H1 (cell line): ENCODE data around the gene FLRT3. TPM values are rescaled to one million over a fixed set of nuclear protein-coding genes. Genes with fewer than 3 reads are reported as not detected.

Experiments used
- CTCF ChIA-PET: fragments of 300-600 bp; sonication (Branson Sonifier 250); formaldehyde crosslinking; loops from one replicate; lab custom pipeline; 2021; ENCODE audit not compliant: partially characterized antibody; lab: Charles Lee
- POLR2A ChIA-PET: fragments of 300-600 bp; sonication (Branson Sonifier 250); formaldehyde crosslinking; loops from one replicate; lab custom pipeline; 2021; ENCODE audit warnings: inconsistent platforms; ENCODE audit not compliant: partially characterized antibody; lab: Charles Lee
- DNase-seq, 2 experiments: peaks; one replicate each; pipeline versions ENCODE4 v3.0.0 to v3.0.0-alpha.2; 2010 to 2022; ENCODE audit warnings: low spot score in 2 of 2, low read depth in 1 of 2, mixed read lengths in 1 of 2
- FAIRE-seq: peaks from 2 replicates; lab custom pipeline; 2011; peaks lifted over from hg19 to GRCh38; lab: Jason Lieb, UNC
- H2AFZ ChIP-seq: 2 replicates; pipeline ENCODE4 v1.8.1; 2012; ENCODE audit warnings: low read length, inconsistent platforms
- H2AK5ac ChIP-seq: 2 replicates; pipeline ENCODE4 v1.6.1; 2013; ENCODE audit warnings: low read depth, low read length
- H2BK120ac ChIP-seq: replicated peaks from 2 replicates; pipeline ENCODE3; 2013; ENCODE audit warnings: low read depth, low read length, inconsistent platforms
- H2BK12ac ChIP-seq: 2 replicates; pipeline ENCODE4 v1.6.1; 2013; ENCODE audit warnings: low read depth, low read length
- H2BK15ac ChIP-seq: 2 replicates; pipeline ENCODE4 v1.6.1; 2013; ENCODE audit warnings: low read length
- H2BK20ac ChIP-seq: 2 replicates; pipeline ENCODE4 v1.6.1; 2013; ENCODE audit warnings: low read length
- H2BK5ac ChIP-seq: 2 replicates; pipeline ENCODE4 v1.6.1; 2013; ENCODE audit warnings: low read depth, low read length
- H3K14ac ChIP-seq: 2 replicates; pipeline ENCODE4 v1.6.1; 2013; ENCODE audit warnings: inconsistent platforms; ENCODE audit not compliant: insufficient read length
- H3K18ac ChIP-seq: 2 replicates; pipeline ENCODE4 v1.6.1; 2013; ENCODE audit warnings: low read length; ENCODE audit errors: extremely low read depth
- H3K23ac ChIP-seq: 2 replicates; pipeline ENCODE4 v1.6.1; 2013; ENCODE audit warnings: inconsistent platforms; ENCODE audit not compliant: insufficient read length
- H3K23me2 ChIP-seq: 2 replicates; pipeline ENCODE4 v1.6.1; 2013; ENCODE audit warnings: low read depth, low read length
- H3K27ac ChIP-seq: 2 replicates; pipeline ENCODE4 v1.6.1; 2011; ENCODE audit warnings: low read depth, low read length, inconsistent platforms
- H3K27me3 ChIP-seq, 4 experiments: replicated peaks in 1 of 4; 1 replicate in 1 of 4; 2 replicates in 3 of 4; pipeline versions ENCODE4 v1.6.1 to v1.8.1; 2011 to 2013; ENCODE audit warnings: low read length in 3 of 4, mild to moderate bottlenecking in 3 of 4, inconsistent platforms in 2 of 4, mixed read lengths in 2 of 4, moderate library complexity in 1 of 4; ENCODE audit not compliant: control insufficient read depth in 3 of 4, insufficient read depth in 3 of 4; ENCODE audit errors: extremely low read depth in 1 of 4
- H3K36me3 ChIP-seq, 4 experiments: 2 replicates each; pipeline versions ENCODE4 v1.6.1 to v1.8.1; 2011 to 2013; ENCODE audit warnings: mild to moderate bottlenecking in 4 of 4, low read length in 3 of 4, moderate library complexity in 2 of 4, control low read depth in 1 of 4, inconsistent platforms in 1 of 4; ENCODE audit not compliant: insufficient read depth in 4 of 4, control insufficient read depth in 2 of 4
- H3K4ac ChIP-seq: replicated peaks from 2 replicates; pipeline ENCODE3; 2013; ENCODE audit warnings: low read length, low read depth, mixed read lengths, inconsistent platforms; ENCODE audit not compliant: insufficient read length
- H3K4me1 ChIP-seq, 4 experiments: replicated peaks in 1 of 4; 1 replicate in 1 of 4; 2 replicates in 3 of 4; pipeline versions ENCODE4 v1.6.1 to v1.8.1; 2011 to 2013; ENCODE audit warnings: low read length in 3 of 4, inconsistent platforms in 2 of 4, mixed read lengths in 1 of 4; ENCODE audit not compliant: insufficient read depth in 4 of 4, control insufficient read depth in 3 of 4
- H3K4me2 ChIP-seq, 2 experiments: 2 replicates each; pipeline versions ENCODE4 v1.6.1 to v1.8.1; 2011 to 2013; ENCODE audit warnings: low read depth in 2 of 2, low read length in 2 of 2, control low read depth in 1 of 2, inconsistent platforms in 1 of 2, mild to moderate bottlenecking in 1 of 2; ENCODE audit not compliant: insufficient read depth in 1 of 2
- H3K4me3 ChIP-seq, 4 experiments: fragments of 200-600, 300-600 bp in 1 of 4; sonication (generic), shearing (Covaris generic), sonication (Bioruptor Twin) in 1 of 4; 2 replicates each; pipeline versions ENCODE4 v1.5.1 to v1.8.1; 2011 to 2016; ENCODE audit warnings: low read length in 4 of 4, low read depth in 3 of 4, control low read depth in 2 of 4, inconsistent platforms in 2 of 4, mild to moderate bottlenecking in 2 of 4, mixed read lengths in 1 of 4, moderate library complexity in 1 of 4; ENCODE audit not compliant: insufficient read depth in 2 of 4; ENCODE audit errors: extremely low read depth in 1 of 4
- H3K56ac ChIP-seq: replicated peaks from 2 replicates; pipeline ENCODE3; 2013; ENCODE audit warnings: low read depth, mild to moderate bottlenecking, mixed read lengths, low read length, inconsistent platforms; ENCODE audit not compliant: insufficient read length
- H3K79me1 ChIP-seq: 2 replicates; pipeline ENCODE4 v1.6.1; 2013; ENCODE audit warnings: low read depth, low read length, control low read depth
- H3K79me2 ChIP-seq, 2 experiments: 2 replicates each; pipeline versions ENCODE4 v1.6.1 to v1.8.1; 2012 to 2013; ENCODE audit warnings: low read length in 2 of 2, mild to moderate bottlenecking in 2 of 2, inconsistent platforms in 1 of 2; ENCODE audit not compliant: insufficient read depth in 2 of 2, control insufficient read depth in 1 of 2
- H3K9ac ChIP-seq, 4 experiments: replicated peaks in 1 of 4; 1 replicate in 1 of 4; 2 replicates in 3 of 4; pipeline versions ENCODE4 v1.6.1 to v1.8.1; 2011 to 2013; ENCODE audit warnings: low read depth in 3 of 4, low read length in 3 of 4, control low read depth in 2 of 4, mild to moderate bottlenecking in 2 of 4, moderate library complexity in 2 of 4, inconsistent platforms in 1 of 4; ENCODE audit errors: extremely low read depth in 1 of 4
- H3K9me3 ChIP-seq, 2 experiments: 2 replicates each; pipeline versions ENCODE4 v1.6.1 to v1.8.1; 2012 to 2013; ENCODE audit warnings: mild to moderate bottlenecking in 2 of 2, moderate library complexity in 2 of 2, control low read depth in 1 of 2, inconsistent platforms in 1 of 2, low read depth in 1 of 2, low read length in 1 of 2, mixed read lengths in 1 of 2; ENCODE audit not compliant: insufficient read depth in 2 of 2
- H4K20me1 ChIP-seq, 2 experiments: replicated peaks in 1 of 2; 2 replicates each; pipeline versions ENCODE3 to v1.8.1; 2011 to 2013; ENCODE audit warnings: inconsistent platforms in 2 of 2, low read length in 2 of 2, mild to moderate bottlenecking in 1 of 2; ENCODE audit not compliant: insufficient read depth in 2 of 2, control insufficient read depth in 1 of 2
- H4K5ac ChIP-seq: 2 replicates; pipeline ENCODE4 v1.6.1; 2013; ENCODE audit warnings: low read length, low read depth, mixed read lengths, inconsistent platforms; ENCODE audit not compliant: insufficient read length
- H4K8ac ChIP-seq: 2 replicates; pipeline ENCODE4 v1.8.0; 2013; ENCODE audit warnings: mild to moderate bottlenecking, moderate library complexity, low read length, inconsistent platforms; ENCODE audit not compliant: insufficient read depth; ENCODE audit errors: extremely low read depth
- H4K91ac ChIP-seq: replicated peaks from 2 replicates; pipeline ENCODE3; 2013; ENCODE audit warnings: low read length, mixed read lengths, inconsistent platforms; ENCODE audit not compliant: insufficient read length
- BRCA1 ChIP-seq: IDR thresholded peaks from 2 replicates; pipeline ENCODE4 v1.6.1; 2012; ENCODE audit warnings: low read depth, low read length, improper control_type of control experiment
- CHD2 ChIP-seq: IDR thresholded peaks from 2 replicates; pipeline ENCODE4 v1.6.1; 2012; ENCODE audit warnings: low read length, improper control_type of control experiment
- CREB1 ChIP-seq: IDR thresholded peaks from 2 replicates; pipeline ENCODE4 v1.6.1; 2012; ENCODE audit warnings: inconsistent platforms
- EZH2 ChIP-seq: fragments of 200-600 bp; sonication (generic); IDR thresholded peaks from 2 replicates; pipeline ENCODE4 v1.7.1; 2012; ENCODE audit warnings: low read depth, mild to moderate bottlenecking, moderate library complexity, low read length, inconsistent platforms; ENCODE audit not compliant: severe bottlenecking
- GTF2F1 ChIP-seq: IDR thresholded peaks from 2 replicates; pipeline ENCODE4 v1.6.1; 2012; ENCODE audit warnings: low read depth, low read length, improper control_type of control experiment, borderline replicate concordance
- POLR2A ChIP-seq, 2 experiments: IDR thresholded peaks; 1 replicate in 1 of 2; 2 replicates in 1 of 2; pipeline ENCODE4 v1.6.1; 2011; ENCODE audit warnings: low read depth in 2 of 2, low read length in 2 of 2, mild to moderate bottlenecking in 2 of 2; ENCODE audit errors: control extremely low read depth in 1 of 2
- POU5F1 ChIP-seq: IDR thresholded peaks from 2 replicates; pipeline ENCODE4 v1.6.1; 2011; ENCODE audit warnings: low read depth, mild to moderate bottlenecking, low read length, moderate library complexity
- SIN3A ChIP-seq, 2 experiments: IDR thresholded peaks in 1 of 2; conservative IDR thresholded peaks in 1 of 2; 2 replicates each; pipeline ENCODE4 v1.6.1; 2011 to 2012; ENCODE audit warnings: low read length in 2 of 2, improper control_type of control experiment in 1 of 2, low read depth in 1 of 2, mild to moderate bottlenecking in 1 of 2
- SIRT6 ChIP-seq: IDR thresholded peaks from one replicate; pipeline ENCODE4 v1.7.1; 2012; ENCODE audit warnings: low read length, inconsistent platforms
- SIX5 ChIP-seq: IDR thresholded peaks from 2 replicates; pipeline ENCODE4 v1.6.1; 2011; ENCODE audit warnings: mild to moderate bottlenecking, low read depth, low read length
- SP2 ChIP-seq: IDR thresholded peaks from 2 replicates; pipeline ENCODE4 v1.6.1; 2012; ENCODE audit warnings: mild to moderate bottlenecking, low read length, inconsistent platforms
- TAF7 ChIP-seq: optimal IDR thresholded peaks from 2 replicates; pipeline ENCODE3; 2011; ENCODE audit warnings: low read depth, mild to moderate bottlenecking, inconsistent platforms, low read length, moderate library complexity, borderline replicate concordance
- TBP ChIP-seq: IDR thresholded peaks from 2 replicates; pipeline ENCODE4 v1.6.1; 2011; ENCODE audit warnings: low read depth, low read length, improper control_type of control experiment
- YY1 ChIP-seq: IDR thresholded peaks from 2 replicates; pipeline ENCODE4 v1.6.1; 2011; ENCODE audit warnings: low read depth, mild to moderate bottlenecking, low read length
- polyA plus RNA-seq, 7 experiments: library from polyadenylated mRNA; depleted of rRNA in 3 of 7; stranded (reverse) in 5 of 7; unstranded in 2 of 7; fragments of >200 nt in 5 of 7; fragments of 200-250 nt in 2 of 7; gene quantifications; 1 replicate in 5 of 7; 2 replicates in 1 of 7; 4 replicates in 1 of 7; pipeline versions ENCODE4 v1.2.1 to v1.2.3, GENCODE V29; 2011 to 2013; ENCODE audit warnings: missing spikeins in 2 of 7, mixed read lengths in 2 of 7
- total RNA-seq: library from RNA; stranded (reverse); fragmentation: NEBNext Ultra II Directional; extraction: Animal tissue kit (Norgen Biotek cat#: 25700); gene quantifications from 2 replicates; pipeline ENCODE4 v1.2.1, GENCODE V29; 2021
- TF ChIP-seq, protein P1 (sequence below): IDR thresholded peaks from 2 replicates; pipeline ENCODE4 v1.6.1; 2012; ENCODE audit warnings: inconsistent platforms
- TF ChIP-seq, protein P2 (sequence below): IDR thresholded peaks from 2 replicates; pipeline ENCODE4 v1.6.1; 2011; ENCODE audit warnings: low read length, improper control_type of control experiment

FLRT3 gene
- total and polyA plus RNA-seq, 2 of the 8 experiments (the other 6 are each of a cell fraction or from before 2014, with no cell fraction given), result 0.35 to 0.41 TPM

GRCh38 chr20:14335052-14335451, 2.4 kb downstream of the FLRT3 start:
- Histone ChIP-seq H3K18ac (no peak overlapping the region), H4K91ac (no peak overlapping the region), H2BK120ac (no peak overlapping the region), H2AK5ac (no peak overlapping the region), H2AFZ (no peak overlapping the region), H3K79me2 (no peaks in the 10 kb centered on the region), H4K5ac (no peak overlapping the region), H3K4me3 (peak overlapping the region in 1 of 4 experiments; percentile 20; a peak in 1 of 8 replicates), H2BK15ac (no peak overlapping the region), H3K23ac (no peak overlapping the region), H3K56ac (no peak overlapping the region), H3K36me3 (no peaks in the 10 kb centered on the region), H2BK12ac (no peak overlapping the region), H2BK5ac (no peak overlapping the region), H3K79me1 (no peaks in the 10 kb centered on the region), H3K14ac (no peak overlapping the region), H2BK20ac (no peak overlapping the region), H3K9ac (no peak overlapping the region), H3K4me2 (no peak overlapping the region; a peak in 1 of 4 replicates), H3K4ac (no peak overlapping the region), H3K27ac (no peak overlapping the region), H3K4me1 (peaks cover 0 to 14% (median 4%) of the 10 kb centered on the region in 4 experiments; a peak in 3 of 7 replicates), H3K27me3 (no peaks in the 10 kb centered on the region), H4K8ac (no peak overlapping the region), H3K23me2 (no peaks in the 10 kb centered on the region), H3K9me3 (no peaks in the 10 kb centered on the region), H4K20me1 (no peaks in the 10 kb centered on the region)
- CTCF ChIA-PET, result interaction anchor here (1.2 to 2.1 kb wide), 3 partner anchors 18 to 655 kb away, joined by 3 to 7 read pairs (median 3); no protein-coding TSS in a partner anchor
- DNase-seq (no peak), FAIRE-seq (no peak)
- POLR2A ChIA-PET, result no interaction called here
- TF ChIP-seq SIRT6, result no peak
- TF ChIP-seq CHD2, result no peak
- no peak for TF ChIP-seq POLR2A (IDR thresholded peaks at IDR 0.05; ENCODE audit: control extremely low read depth in 1 of 2, low read depth in 2 of 2, low read length in 2 of 2)
- TF ChIP-seq BRCA1, result no peak
- no peak for TF ChIP-seq POU5F1
- TF ChIP-seq SIN3A (conservative IDR thresholded peaks at IDR 0.05 in 1 of 2, IDR thresholded peaks at IDR 0.05 in 1 of 2; ENCODE audit: low read depth in 1 of 2, low read length in 2 of 2), result no peak
- no peak for TF ChIP-seq TBP
- TF ChIP-seq TAF7, result no peak
- no peak for TF ChIP-seq GTF2F1
- TF ChIP-seq, protein P1, sequence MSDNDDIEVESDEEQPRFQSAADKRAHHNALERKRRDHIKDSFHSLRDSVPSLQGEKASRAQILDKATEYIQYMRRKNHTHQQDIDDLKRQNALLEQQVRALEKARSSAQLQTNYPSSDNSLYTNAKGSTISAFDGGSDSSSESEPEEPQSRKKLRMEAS, result no peak
- TF ChIP-seq SIX5, result no peak
- TF ChIP-seq YY1, result no peak
- TF ChIP-seq EZH2, result no peak
- TF ChIP-seq, protein P2, sequence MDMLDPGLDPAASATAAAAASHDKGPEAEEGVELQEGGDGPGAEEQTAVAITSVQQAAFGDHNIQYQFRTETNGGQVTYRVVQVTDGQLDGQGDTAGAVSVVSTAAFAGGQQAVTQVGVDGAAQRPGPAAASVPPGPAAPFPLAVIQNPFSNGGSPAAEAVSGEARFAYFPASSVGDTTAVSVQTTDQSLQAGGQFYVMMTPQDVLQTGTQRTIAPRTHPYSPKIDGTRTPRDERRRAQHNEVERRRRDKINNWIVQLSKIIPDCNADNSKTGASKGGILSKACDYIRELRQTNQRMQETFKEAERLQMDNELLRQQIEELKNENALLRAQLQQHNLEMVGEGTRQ, result no peak
- no peak for TF ChIP-seq SP2
- TF ChIP-seq CREB1, result no peak
